GM19351 (cell line): ENCODE data around the gene IARS1.

Experiments
- ATAC-seq: cut with Tn5 transposase; IDR thresholded peaks from one replicate; pipeline ENCODE4 v1.9.1; 2021; ENCODE audit warnings: mild to moderate bottlenecking, moderate library complexity; ENCODE audit not compliant: unreplicated experiment

IARS1 gene

DNA sequence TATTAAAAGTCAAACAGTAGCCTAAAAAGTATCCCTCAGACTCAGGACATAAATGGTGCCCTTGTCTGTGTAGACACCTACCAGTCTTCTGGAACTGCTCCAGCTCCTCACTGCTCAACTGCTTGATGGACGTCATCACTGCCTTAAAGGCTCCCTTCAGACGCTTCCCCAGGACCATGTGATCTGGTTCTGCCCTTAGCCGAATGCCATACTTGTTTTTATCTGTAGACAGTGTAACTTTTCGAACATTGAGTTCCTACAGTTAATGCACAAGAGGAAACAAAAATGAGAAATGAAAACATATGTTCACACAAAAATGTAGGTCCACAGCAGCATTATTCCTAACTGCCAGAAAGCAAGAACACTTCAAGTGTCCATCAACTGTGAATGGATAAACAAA is 46.2 kb downstream of the IARS1 start:
- no peak for ATAC-seq

DNA sequence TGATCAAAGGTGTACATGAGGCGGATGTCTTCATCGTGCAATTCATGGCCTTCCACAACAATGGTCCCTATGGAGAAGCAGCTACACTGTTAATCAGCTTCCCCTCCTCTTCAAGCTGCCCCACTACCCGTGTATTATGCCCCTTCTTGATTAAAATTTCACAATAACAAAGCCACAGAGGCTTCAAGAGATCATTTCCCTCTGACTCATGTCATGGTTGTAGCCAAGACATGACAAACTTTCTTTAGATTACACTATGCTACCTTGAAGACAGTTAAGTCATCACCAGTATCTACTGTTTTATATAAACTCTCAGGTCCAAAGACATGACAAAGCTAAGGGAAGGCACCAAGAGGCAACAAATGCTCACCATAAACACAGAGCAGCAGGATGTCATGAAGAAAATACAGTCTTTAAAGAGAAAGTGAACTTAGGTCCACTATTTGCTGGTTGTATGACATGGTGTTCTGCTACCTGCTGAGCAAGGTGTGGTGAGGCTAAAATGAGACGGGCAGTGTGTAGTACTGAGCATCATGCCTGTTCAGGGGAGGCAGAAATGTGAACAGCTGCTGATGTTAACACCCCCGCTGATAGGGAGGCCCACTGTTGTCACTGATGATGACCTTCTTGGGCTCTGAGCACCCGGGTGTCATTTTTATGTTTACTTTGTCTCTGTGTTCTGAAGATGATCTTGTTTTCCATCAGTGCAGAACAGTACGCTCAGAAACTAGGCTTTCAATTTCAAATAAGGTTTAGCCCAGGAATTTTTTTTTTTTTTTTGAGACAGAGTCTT is 48.3 kb downstream of the IARS1 start:
- ATAC-seq = no peak
